HepG2 (cell line): ENCODE measurements around the gene TJP1. TPM values are rescaled to one million over a fixed set of nuclear protein-coding genes. Genes with fewer than 3 reads are reported as not detected.

Source experiments
- BCLAF1 ChIP-seq: fragments of 450-650 bp; IDR thresholded peaks from 2 replicates; pipeline ENCODE4 v1.6.1; 2017; ENCODE audit warnings: mild to moderate bottlenecking
- CHD4 ChIP-seq: fragments of 200-600 bp; sonication (generic); IDR thresholded peaks from 2 replicates; pipeline ENCODE4 v1.7.0; 2017; ENCODE audit warnings: mild to moderate bottlenecking, low read length, borderline replicate concordance
- FOSL2 ChIP-seq: sonication (generic); formaldehyde crosslinking; IDR thresholded peaks from 2 replicates; pipeline ENCODE4 v1.4.0; 2020; ENCODE audit warnings: missing genetic modification reagents
- HNF1B ChIP-seq: sonication (generic); formaldehyde crosslinking; IDR thresholded peaks from 2 replicates; pipeline ENCODE4 v1.5.1; 2020; ENCODE audit warnings: mild to moderate bottlenecking, moderate library complexity, missing genetic modification reagents
- ISL2 ChIP-seq: sonication (generic); formaldehyde crosslinking; IDR thresholded peaks from 2 replicates; pipeline ENCODE4 v1.5.0; 2020; ENCODE audit warnings: missing genetic modification reagents
- KAT7 ChIP-seq: IDR thresholded peaks from 2 replicates; pipeline ENCODE4 v1.6.1; 2018; ENCODE audit warnings: borderline replicate concordance, missing compliant biosample characterization
- MXI1 ChIP-seq: IDR thresholded peaks from 3 replicates; pipeline ENCODE4 v1.6.1; 2012; ENCODE audit warnings: low read depth, low read length, inconsistent platforms, borderline replicate concordance
- POGK ChIP-seq: sonication (generic); formaldehyde crosslinking; conservative IDR thresholded peaks from 2 replicates; pipeline ENCODE4 v1.8.0; 2022; ENCODE audit warnings: mild to moderate bottlenecking, moderate library complexity, missing genetic modification reagents
- SIX1 ChIP-seq: sonication (generic); formaldehyde crosslinking; IDR thresholded peaks from 2 replicates; pipeline ENCODE4 v1.4.0; 2020; ENCODE audit warnings: missing genetic modification reagents, borderline replicate concordance
- SMARCC2 ChIP-seq: fragments of 450-650 bp; IDR thresholded peaks from 2 replicates; pipeline ENCODE4 v1.6.1; 2017; ENCODE audit warnings: antibody characterized with exemption, mild to moderate bottlenecking
- SOX6 ChIP-seq, 2 experiments: fragments of 450-650 bp in 1 of 2; sonication (generic) in 1 of 2; formaldehyde crosslinking in 1 of 2; IDR thresholded peaks; 2 replicates each; pipeline versions ENCODE4 v1.4.0 to v1.6.1; 2017 to 2020; ENCODE audit warnings: antibody characterized with exemption in 1 of 2, mild to moderate bottlenecking in 1 of 2, missing genetic modification reagents in 1 of 2
- TEAD3 ChIP-seq: optimal IDR thresholded peaks from 2 replicates; pipeline ENCODE3; 2016; ENCODE audit warnings: borderline replicate concordance
- ZNF253 ChIP-seq: sonication (generic); formaldehyde crosslinking; IDR thresholded peaks from 2 replicates; pipeline ENCODE4 v1.8.0; 2022; ENCODE audit warnings: mild to moderate bottlenecking, missing genetic modification reagents, borderline replicate concordance
- ZNF3 ChIP-seq: IDR thresholded peaks from 2 replicates; pipeline ENCODE4 v1.7.0; 2017; ENCODE audit warnings: inconsistent platforms
- ZNF430 ChIP-seq: sonication (generic); formaldehyde crosslinking; IDR thresholded peaks from 2 replicates; pipeline ENCODE4 v1.9.0; 2021; ENCODE audit warnings: mild to moderate bottlenecking, missing genetic modification reagents
- ZNF839 ChIP-seq: sonication (generic); formaldehyde crosslinking; IDR thresholded peaks from 2 replicates; pipeline ENCODE4 v1.4.0; 2020; ENCODE audit warnings: missing genetic modification reagents, mild to moderate bottlenecking, borderline replicate concordance
- polyA plus RNA-seq, 8 experiments: library from polyadenylated mRNA; depleted of rRNA in 3 of 8; stranded (reverse) in 7 of 8; unstranded in 1 of 8; fragments of >200 nt; fragmentation: Illumina TruSeq in 4 of 8; extraction: Trizol in 4 of 8; gene quantifications; 2 replicates each; pipeline versions ENCODE4 v1.2.1 to v1.2.3, GENCODE V29; 2011 to 2016; ENCODE audit warnings: low read depth in 4 of 8, missing spikeins in 1 of 8, mixed read lengths in 1 of 8; ENCODE audit not compliant: insufficient read depth in 1 of 8
- total RNA-seq, 5 experiments: library from RNA; depleted of rRNA; stranded (reverse); fragments of >200 nt; fragmentation: Illumina TruSeq; extraction: Trizol; gene quantifications; 2 replicates each; pipeline ENCODE4 v1.2.3, GENCODE V29; 2016; ENCODE audit warnings: low read depth in 1 of 5
- TF ChIP-seq, protein P1 (sequence below): sonication (generic); formaldehyde crosslinking; IDR thresholded peaks from 2 replicates; pipeline ENCODE4 v1.4.0; 2020; ENCODE audit warnings: low read depth, missing genetic modification reagents
- TF ChIP-seq, protein P2 (sequence below): sonication (generic); formaldehyde crosslinking; IDR thresholded peaks from 2 replicates; pipeline ENCODE4 v1.4.0; 2020; ENCODE audit warnings: mild to moderate bottlenecking, missing genetic modification reagents
- TF ChIP-seq, protein P3 (sequence below): sonication (generic); formaldehyde crosslinking; IDR thresholded peaks from 2 replicates; pipeline ENCODE4 v1.8.1; 2022; ENCODE audit warnings: mild to moderate bottlenecking, missing genetic modification reagents

TJP1 gene
- total and polyA plus RNA-seq, 2 of the 13 experiments (the other 11 are each of a cell fraction or from before 2014, with no cell fraction given) = 25.9 to 27.1 TPM

- TF ChIP-seq BCLAF1 (no peak), ZNF3 (CRISPR knock-in tag) (no peak), SIX1 (peak; percentile 44; the same call in 1 of the 2 replicates), MXI1 (no peak), SMARCC2 (no peak), FOSL2 (CRISPR knock-in tag) (peak; percentile 96), POGK (CRISPR knock-in tag) (no peak), HNF1B (no peak), SOX6 (IDR thresholded peaks at IDR 0.05) (no peak), SOX6 (CRISPR knock-in tag; IDR thresholded peaks at IDR 0.05) (peak; percentile 21; the same call in 1 of the 2 replicates), CHD4 (no peak), TEAD3 (CRISPR knock-in tag) (peak; percentile 76), ZNF253 (CRISPR knock-in tag) (no peak), ZNF839 (no peak), KAT7 (no peak), ZNF430 (no peak), ISL2 (CRISPR knock-in tag) (peak; percentile 38; the same call in 1 of the 2 replicates)
- TF ChIP-seq, protein P1, sequence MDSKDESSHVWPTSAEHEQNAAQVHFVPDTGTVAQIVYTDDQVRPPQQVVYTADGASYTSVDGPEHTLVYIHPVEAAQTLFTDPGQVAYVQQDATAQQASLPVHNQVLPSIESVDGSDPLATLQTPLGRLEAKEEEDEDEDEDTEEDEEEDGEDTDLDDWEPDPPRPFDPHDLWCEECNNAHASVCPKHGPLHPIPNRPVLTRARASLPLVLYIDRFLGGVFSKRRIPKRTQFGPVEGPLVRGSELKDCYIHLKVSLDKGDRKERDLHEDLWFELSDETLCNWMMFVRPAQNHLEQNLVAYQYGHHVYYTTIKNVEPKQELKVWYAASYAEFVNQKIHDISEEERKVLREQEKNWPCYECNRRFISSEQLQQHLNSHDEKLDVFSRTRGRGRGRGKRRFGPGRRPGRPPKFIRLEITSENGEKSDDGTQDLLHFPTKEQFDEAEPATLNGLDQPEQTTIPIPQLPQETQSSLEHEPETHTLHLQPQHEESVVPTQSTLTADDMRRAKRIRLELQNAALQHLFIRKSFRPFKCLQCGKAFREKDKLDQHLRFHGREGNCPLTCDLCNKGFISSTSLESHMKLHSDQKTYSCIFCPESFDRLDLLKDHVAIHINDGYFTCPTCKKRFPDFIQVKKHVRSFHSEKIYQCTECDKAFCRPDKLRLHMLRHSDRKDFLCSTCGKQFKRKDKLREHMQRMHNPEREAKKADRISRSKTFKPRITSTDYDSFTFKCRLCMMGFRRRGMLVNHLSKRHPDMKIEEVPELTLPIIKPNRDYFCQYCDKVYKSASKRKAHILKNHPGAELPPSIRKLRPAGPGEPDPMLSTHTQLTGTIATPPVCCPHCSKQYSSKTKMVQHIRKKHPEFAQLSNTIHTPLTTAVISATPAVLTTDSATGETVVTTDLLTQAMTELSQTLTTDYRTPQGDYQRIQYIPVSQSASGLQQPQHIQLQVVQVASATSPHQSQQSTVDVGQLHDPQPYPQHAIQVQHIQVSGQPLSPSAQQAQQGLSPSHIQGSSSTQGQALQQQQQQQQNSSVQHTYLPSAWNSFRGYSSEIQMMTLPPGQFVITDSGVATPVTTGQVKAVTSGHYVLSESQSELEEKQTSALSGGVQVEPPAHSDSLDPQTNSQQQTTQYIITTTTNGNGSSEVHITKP (CRISPR knock-in tag) = no peak
- TF ChIP-seq, protein P2, sequence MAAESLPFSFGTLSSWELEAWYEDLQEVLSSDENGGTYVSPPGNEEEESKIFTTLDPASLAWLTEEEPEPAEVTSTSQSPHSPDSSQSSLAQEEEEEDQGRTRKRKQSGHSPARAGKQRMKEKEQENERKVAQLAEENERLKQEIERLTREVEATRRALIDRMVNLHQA (CRISPR knock-in tag) = no peak
- TF ChIP-seq, protein P3, sequence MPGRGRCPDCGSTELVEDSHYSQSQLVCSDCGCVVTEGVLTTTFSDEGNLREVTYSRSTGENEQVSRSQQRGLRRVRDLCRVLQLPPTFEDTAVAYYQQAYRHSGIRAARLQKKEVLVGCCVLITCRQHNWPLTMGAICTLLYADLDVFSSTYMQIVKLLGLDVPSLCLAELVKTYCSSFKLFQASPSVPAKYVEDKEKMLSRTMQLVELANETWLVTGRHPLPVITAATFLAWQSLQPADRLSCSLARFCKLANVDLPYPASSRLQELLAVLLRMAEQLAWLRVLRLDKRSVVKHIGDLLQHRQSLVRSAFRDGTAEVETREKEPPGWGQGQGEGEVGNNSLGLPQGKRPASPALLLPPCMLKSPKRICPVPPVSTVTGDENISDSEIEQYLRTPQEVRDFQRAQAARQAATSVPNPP (CRISPR knock-in tag) = no peak
Measured at GRCh38 chr15:29736744-29737020, 85.6 kb downstream of the TJP1 start (continued).
